GM19238 (cell line): ENCODE measurements around the gene AIMP2.
"Not testable (repeated sequence)": the region's sequence is repeated elsewhere in the genome, so short reads cannot be mapped to it uniquely, and the experiment has no call there.

Experiments used
- DNase-seq: peaks from one replicate; pipeline ENCODE4 v3.0.0; 2011; ENCODE audit warnings: low spot score; ENCODE audit not compliant: insufficient read length

The AIMP2 gene

DNA sequence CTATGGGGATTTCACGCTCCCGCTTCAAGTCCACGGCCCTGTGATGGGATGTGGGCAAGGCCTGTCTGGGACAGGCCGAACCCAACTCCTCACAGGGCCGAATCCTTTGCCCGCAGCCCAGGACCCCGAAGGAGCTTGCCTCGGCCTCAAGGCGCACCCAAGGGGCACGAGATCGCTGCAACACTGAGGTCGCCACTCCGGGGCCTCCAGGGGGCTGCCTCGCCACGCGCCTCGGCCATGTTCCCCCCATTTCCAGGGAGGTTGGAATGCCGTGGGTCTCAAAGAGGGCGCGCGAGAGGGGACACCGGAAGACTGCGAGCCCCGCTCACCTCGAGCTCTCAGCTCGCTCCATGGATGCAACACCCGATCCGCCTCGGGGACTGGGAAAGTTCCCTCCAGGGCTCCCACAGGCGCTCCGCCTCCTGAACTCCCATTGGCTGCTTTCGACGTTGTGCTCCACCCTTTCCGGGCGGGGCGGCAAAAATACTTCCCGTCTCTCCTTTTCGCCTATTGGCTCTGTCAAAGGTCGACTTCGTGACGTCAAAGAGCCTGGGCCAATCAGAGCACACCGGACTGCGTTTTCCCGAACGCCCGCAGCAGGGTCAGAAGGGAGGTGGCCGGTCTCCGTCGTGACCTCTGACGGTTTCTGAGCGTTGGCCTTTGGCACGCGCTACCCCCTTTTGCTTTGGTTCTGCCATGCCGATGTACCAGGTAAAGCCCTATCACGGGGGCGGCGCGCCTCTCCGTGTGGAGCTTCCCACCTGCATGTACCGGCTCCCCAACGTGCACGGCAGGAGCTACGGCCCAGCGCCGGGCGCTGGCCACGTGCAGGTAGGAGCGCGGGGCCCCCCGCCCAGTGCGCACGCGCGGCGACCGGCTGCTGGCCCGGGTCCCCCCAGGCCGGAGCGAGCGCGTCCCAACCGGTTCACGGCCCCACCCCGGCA is at the start of gene AIMP2, which contains the start of gene PMS2:
Gene AIMP2, plus strand, starts transcription at position 605 of the 944 bp plus-strand sequence. Its CDS starts 92 bp downstream, at position 697.
Gene PMS2, minus strand, starts transcription at position 382 of the 944 bp plus-strand sequence. Its CDS starts 30 bp downstream, at position 352.
- DNase-seq, result peak; percentile 87

DNA sequence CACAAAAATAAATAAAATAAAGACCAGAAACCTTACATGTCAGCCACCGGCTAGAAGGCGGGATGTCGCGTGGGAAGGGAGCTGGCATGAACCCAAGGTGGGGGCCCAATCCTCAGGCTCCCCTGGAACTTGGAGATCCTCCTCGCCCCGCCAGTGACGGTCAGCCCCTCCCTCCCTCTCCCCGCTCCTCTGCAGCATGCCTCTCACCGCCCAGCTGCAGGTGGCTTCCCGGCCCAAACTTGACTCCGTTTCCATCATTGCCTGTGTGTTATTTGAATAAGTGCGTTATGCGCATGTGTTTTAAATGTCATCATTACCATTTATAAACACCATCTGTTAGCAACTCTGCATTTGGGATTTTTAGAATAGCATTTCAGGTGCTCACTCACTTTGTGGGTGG is 45.9 kb upstream of the AIMP2 start:
- DNase-seq, result not testable (repeated sequence)

DNA sequence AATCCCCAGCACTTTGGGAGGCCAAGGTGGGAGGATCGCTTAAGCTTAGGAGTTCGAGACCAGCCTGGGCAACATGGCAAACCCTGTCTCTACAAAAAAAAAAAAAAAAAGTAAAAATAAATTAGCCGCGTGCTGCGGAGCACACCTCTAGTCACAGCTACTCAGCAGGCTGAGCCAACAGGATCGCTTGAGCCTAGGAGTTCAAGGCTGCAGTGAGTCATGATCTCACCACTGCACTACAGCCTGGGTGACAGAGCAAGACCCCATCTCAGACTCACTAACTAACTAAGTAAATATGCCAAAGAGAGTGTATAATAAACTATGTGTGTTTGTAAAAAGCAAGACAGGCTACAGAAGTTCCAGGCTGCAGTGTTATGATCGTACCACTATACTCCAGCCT is 45.3 kb upstream of the AIMP2 start:
- DNase-seq, result not testable (repeated sequence)

DNA sequence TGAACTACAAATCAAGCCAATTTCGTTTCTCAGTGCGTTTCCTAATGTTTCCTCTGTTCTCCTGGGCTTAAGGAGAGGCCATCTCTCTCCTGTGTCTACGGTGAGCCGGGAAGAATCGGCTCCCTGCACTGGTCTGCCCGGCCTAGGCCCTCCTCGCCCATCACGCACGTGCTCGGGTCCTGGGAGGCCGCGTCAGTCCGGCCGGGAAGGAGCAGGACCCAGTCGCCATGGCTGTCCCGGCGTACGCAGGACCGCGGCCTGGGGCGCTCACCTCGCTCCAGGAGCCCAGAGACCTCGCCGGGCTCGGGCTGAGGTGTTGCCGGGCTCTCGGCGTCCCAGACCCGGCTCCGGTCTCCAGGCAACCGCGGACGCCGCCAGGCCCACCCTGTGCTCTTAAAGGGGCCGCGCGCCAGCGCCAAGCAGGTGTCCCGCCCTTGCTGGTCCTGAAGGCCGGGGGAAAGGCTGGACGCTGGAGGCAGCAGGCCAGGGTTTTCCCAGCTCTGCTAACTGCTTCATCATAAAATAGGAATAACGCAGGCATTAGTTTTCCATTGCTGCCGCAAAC is 38.6 kb upstream of the AIMP2 start, which contains the start of gene RSPH10B:
Gene RSPH10B, minus strand, starts transcription at position 343 of the 565 bp plus-strand sequence. CDS start 3,573 bp downstream, outside the sequence.
- not testable (repeated sequence) for DNase-seq

DNA sequence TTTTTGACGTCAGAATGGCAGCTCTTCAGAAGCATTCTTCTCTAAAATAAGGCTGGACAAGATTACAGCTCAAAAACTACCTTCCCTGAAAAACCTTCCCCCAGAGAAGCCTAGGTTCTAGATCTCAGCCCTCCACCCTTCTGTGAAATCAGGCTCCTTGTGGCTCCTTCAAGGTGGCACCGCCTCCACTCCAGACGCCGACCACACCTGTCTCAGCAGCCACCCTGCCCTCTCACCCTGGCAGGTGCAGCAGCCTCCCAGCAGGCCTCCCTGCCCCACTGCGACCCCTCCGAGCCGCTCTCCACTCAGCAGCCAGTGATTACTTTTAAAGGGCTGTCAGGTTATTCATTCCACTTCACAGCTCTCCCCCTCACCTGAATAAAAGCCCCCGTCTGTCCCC is 35.5 kb upstream of the AIMP2 start:
- DNase-seq, result not testable (repeated sequence)

DNA sequence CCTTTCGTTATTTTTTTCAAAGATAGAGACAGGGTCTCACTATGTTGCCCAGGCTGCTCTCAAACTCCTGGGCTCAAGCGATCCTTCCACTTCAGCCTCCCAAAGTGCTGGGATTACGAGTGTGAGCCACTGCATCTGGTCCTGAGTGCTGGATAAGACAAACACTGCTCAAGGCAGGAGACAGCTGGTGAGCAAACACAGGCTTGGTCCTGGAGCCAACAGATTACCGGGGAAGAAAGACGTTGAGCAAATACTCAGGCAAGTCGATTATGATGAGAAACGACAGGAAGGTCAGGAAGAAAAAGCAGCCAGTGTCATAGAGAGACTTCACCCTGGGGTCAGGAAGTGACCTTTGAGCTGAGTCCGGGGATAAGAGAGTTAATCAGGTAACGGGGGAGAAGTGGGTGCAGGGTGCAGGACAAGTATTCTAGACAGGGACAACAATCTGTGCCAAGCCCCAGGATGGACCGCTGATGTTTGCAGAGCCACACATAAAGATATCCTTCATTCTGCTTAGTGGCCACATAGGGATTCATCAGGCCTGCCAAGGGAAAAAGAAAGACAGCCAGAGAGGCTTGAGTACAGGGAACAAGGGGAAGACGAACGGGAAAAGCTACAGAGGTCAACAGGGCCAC is 29.3 kb upstream of the AIMP2 start:
- not testable (repeated sequence) for DNase-seq

DNA sequence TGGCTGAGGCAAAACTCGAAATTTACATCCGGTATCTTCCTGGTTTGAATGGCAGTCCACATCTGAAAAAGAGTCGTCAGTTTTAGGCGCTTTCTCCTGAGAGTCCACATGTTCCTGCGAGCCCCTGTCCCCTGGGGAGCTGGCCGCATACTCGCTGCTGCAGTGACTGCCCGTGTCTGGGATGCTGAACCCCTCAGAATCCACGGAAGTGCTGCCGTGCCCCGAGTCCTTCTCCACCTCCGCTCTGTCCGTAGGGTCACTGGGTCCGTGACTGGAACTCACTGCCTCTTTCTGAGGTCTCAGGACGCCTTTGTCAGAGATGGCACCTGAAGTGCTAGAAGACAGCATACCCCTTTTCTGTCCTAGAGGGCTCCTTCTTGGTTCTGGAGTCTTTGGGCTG is 22.0 kb upstream of the AIMP2 start:
- not testable (repeated sequence) for DNase-seq

DNA sequence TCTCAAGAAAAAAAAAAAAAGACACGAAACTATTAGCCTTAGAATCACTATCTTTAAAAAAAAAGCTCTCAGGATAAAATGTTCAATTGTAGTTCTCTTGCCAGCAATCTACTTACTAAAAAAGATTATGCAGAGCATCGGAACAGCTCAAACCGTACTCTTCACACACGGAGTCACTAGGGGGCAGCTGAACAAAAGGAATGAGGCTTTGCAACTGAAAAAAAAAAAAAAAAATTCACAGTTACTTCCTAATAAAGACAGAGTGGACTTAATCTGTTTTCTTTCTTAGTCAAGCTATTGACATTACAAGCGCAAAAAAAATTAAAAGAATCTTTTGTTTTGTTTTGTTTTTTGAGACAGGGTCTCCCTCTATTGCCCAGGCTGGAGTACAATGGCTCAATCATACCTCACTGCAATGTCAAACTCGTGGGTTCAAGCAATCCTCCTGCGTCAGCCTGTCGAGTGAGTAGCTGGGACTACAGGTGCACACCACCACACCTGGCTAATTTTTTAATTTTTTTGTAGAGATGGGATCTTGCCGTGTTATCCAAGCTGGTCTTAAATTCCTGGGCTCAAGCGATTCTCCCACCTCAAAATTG is 11.8 kb upstream of the AIMP2 start:
- no peak for DNase-seq

DNA sequence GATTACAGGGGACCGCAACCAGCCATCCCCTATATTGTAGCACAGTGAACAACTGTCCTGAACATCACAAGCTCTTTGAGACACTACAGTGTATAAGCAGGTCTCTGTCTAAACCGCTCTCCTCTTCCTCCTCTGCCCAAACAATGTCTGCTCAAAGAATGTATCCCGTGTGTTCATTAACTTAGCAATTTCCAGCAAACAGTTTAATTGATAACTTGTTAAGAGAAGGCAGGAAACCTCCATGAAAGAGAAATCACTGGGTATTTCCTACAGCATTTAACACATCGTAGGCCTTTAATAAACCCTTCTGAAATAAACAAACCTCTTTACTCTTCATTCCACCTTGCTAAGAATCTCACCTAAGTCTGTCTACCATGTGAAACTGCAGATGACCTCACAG is 1.7 kb upstream of the AIMP2 start:
- no peak for DNase-seq

DNA sequence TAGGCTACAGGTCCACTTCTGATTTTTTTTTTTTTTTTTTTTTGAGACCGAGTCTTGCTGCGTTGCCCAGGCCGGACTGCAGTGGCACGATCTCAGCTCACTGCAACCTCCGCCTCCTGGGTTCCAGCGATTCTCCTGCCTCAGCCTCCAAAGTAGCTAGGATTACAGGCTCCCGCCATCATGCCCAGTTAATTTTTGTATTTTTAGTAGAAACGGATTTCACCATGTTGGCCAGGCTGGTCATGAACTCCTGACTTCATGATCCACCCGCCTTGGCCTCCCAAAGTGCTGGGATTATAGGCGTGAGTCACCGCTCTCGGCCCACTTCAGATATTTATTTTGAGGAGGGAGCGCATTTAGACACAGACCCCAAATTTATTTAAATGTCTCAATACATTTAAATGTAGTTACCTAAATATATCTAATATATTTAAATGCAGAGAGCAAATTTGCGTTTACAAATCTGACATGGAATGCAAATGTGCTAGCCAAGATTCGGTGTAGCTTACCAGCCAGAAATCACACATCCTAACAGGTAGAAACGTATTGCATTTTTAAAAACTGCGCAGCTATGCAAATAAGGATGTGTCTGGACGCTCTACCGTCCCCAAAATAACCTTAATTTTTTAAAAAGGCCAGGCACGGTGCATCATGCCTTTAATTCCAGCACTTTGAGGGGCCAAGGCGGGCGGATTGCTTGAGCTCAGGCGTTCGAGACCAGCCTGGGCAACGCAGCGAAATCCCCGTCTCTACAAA is 1.1 kb upstream of the AIMP2 start:
- not testable (repeated sequence) for DNase-seq

DNA sequence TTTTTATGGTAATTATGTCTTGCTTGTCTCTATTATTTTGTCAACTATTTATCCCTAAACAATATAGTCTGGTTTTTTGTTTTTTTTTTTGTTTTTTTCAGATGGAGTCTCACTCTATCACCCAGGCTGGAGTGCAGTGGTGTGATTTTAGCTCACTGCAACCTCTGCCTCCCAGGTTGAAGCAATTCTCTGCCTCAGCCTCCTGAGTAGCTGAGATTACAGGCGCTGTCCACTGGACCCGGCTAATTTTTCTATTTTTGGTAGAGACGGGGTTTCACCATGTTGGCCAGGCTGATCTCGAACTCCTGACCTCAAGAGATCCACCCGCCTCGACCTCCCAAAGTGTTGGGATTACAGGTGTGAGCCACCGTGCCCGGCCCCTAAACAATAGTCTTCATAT is 1.3 kb downstream of the AIMP2 start:
- not testable (repeated sequence) for DNase-seq

DNA sequence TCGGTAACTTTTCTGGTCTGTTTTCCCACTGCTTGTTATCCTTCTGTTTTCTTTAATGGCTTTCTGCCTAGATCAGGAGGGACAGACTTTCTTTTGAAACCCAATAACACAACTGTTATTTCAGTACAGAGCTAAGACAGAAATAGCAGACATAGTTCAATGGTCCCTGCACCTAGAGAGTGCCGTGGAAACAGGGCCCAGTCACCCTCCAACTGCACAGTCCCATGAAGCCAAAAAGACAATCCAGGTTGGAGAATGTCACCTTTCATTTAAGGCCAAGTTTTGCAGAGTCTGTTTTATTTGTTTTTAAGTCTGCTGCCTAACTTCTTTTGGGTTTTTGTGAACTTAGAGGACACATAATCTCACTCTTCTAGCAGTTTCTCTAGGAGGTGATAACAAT is 2.5 kb downstream of the AIMP2 start:
- no peak for DNase-seq

DNA sequence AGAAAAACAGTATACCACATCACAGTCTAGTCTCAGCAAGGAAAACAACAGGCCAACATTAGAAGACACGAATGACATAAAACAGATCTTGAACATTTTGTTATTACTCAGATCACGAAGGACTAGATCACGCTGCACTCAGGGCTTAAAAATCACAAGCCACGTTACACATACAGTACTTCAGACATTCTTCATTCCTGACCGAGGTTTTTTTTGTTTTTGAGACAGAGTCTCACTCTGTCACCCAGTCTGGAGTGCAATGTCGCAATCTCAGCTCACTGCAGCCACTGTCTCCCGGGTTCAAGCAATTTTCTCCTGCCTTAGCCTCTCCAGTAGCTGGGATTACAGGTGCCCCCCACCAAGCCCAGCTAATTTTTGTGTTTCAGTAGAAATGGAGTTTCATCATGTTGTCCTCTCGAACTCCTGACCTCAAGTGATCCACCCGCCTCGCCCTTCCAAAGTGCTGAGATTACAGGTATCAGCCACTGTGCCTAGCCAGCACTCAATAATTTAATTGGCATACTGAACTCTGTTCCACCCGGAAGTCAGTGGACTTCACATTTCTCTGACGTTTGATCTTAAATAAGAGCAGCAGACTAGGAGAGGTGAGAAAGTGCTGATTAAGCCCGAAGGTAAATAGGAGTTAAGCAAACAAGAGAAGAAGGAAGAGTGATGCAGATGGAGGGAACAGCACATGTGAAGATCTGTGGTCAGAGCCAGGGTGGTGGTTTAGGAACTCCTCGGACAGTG is 3.5 kb downstream of the AIMP2 start:
- DNase-seq, result no peak

DNA sequence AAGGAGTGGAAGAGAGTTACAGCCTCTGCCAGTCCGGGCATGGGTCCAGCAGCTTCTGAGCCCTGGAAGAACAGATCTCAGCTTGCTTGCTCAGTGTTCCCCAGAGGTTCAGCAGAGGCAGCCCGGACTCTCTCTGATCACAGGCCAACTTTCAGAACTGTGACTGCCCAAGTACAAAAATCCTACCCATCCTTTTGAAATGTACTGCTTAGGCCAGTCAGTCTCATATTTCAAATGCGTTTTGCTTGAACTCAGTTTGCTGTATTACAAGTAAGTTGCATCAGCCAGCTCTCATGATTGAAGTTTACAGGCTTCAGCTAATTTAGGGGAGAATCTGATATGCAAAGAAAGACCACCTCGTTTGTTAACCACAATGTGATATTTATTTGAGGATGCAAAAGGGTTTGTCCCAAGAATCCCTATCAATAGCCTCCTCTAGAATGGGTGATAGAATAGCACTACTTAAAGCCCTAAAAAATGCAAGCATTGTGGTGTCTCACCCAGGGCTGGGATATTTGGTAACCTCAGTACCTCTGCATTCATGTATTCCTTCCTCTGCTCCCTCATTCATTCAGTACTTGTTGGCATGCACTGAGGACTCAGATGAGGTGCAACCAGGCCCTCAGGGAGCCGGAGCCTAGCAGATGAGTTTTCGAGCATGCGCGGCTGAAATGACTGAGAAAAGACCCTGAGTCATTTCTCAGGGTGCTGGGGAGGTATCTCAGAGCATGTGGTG is 7.0 kb downstream of the AIMP2 start:
- DNase-seq, result no peak

DNA sequence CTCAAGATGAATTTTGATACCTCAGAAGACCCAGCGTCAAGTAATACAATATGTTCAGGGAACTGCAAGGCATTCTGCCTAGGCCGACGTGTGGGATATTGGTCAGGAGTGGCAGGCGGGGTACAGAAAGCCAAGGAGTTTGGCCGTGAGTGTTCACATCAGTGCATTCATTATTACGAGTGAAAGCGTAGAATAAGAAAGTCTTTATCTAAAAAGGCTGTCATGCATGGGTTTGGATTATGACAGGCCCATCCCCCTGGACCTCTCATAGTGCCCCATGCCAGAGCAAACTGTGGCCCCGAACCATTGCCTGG is 7.5 kb downstream of the AIMP2 start:
- no peak for DNase-seq

DNA sequence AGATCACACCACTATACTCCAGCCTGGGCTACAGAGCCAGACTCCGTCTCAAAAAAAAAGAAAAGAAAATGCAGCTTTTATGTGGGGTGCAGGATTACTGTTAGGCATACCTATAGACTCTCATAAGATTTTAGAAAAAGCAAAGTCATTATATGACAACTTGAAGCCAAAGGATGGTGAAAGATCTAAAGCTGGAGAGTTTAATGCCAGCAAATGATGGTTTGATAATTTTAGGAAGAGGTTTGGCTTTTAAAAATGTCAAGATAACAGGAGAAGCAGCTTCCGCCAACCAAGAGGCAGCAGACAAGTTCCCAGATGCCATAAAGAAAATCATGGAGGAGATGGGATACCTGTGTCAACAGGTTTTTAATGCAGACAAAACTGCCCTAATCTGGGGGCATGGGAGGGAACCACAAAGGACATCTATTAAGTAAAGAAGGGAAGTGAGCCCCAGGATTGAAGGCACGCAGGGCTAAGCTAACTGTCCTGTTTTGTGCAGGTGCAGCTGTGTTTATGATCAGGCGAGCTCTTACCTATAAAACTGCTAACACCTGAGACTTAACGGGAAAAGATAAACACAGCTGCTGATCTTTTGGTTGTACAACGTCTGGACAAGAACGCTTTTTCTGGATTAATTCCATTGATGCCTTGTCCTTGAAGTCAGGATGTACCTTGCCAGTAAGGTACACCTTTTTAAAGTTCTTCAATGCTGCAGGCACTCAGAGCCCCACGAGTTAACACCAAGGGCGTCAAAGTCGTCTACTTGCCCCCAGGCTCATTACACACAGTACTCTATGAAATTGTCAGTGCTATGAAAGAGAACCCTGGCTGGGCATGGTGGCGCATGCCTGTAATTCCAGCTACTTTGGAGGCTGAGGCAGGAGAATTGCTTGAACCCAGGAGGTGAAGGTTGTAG is 11.6 kb downstream of the AIMP2 start:
- no peak for DNase-seq

DNA sequence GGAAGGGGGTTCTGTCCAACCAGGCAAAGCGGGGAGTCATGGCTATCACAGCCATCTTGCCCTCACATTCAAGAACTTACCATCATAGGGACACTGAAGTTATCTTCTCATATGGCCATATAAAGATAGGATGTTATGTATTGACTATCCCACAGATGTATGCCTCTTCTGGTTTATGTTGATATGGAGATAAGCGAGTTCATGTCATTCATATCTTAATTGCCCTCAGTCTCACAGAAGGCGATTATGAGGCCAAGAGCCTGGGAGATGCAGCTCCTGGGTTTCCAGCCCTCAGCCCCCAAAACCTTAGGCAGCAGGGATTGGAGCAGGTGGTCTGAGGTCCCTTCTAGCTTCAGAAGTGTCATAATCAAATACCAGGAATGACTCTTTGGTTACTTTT is 13.6 kb downstream of the AIMP2 start:
- no peak for DNase-seq

DNA sequence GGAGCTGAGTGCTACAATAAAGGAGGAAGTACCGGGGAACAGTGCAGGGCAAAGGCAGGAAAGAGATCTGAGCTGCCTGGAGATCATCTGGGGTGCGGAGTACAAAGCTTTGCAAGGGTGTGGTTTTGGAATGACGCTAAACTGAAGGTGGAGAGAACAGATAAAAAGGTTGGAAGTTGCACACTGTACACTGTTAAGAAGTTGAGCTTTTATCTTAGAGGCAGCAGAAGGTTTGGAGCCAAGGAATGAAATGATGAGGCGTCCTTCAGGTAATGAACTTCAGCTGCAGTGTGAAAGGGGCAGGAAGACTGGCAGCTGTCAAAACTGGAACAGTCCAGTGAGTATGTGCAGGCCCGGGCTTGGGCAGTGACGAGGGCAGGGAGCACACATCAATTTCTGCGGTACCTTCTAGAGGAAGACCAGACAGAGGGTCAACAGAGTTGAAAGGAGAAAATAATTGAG is 14.9 kb downstream of the AIMP2 start:
- DNase-seq, result no peak
